ENCODE measurements around the gene ADCY10.

Gene ADCY10

DNA sequence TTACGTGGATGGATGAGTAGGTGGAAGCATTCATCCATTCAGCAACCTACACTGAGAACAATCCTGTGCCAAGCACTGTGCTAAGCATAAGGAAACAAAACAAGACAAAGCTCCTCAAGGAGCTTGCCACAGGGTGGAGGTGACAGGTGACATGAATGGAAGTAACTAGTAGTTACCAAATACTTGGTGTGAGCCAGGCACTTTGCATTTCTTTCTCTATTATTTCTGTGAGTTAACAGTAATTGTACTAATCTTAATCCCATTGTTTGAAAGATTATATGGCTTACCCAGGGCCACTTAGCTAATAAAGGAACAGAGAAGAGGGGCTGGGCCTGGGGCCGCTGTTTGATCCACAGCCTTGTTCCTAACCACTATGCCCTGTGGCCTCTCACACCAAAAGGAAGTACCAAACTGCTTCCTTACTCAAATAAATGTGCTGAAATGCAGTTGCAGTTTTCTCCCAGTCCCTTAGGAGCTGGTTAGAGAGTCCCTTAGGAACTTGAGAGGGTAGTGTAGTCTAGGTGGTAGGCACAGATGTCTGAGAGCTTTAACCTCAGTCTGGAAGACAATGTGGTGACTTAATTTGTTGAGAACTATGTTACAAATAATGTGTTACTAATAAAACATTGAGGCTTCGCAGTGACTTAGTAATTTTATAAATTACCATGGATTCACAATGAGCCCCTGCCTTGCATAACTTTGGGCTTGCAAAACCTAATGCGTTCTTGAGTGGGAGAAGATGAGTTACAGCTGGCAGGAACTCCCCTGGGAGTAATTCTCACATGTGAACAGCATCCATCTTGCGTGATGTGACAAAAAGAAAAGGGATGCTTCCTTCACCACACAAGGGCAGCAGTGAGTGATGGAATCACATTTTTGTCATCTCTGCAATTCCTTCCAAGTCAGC, 122.4 kb downstream of the ADCY10 start:
- H3K27me3 ChIP-seq: no peaks in the 10 kb centered on the region
- H3K36me3 ChIP-seq: peaks cover 14 to 38% (median 34%) of the 10 kb centered on the region in 3 donors
- no peak overlapping the region for H3K27ac ChIP-seq
- H3K4me1 ChIP-seq: peaks cover 0 to 17% (median 6%) of the 10 kb centered on the region in 4 donors
- H3K4me3 ChIP-seq: no peak overlapping the region
- DNase-seq: peak in 1 of 2 donors; percentile 68
- TF ChIP-seq, protein P1, sequence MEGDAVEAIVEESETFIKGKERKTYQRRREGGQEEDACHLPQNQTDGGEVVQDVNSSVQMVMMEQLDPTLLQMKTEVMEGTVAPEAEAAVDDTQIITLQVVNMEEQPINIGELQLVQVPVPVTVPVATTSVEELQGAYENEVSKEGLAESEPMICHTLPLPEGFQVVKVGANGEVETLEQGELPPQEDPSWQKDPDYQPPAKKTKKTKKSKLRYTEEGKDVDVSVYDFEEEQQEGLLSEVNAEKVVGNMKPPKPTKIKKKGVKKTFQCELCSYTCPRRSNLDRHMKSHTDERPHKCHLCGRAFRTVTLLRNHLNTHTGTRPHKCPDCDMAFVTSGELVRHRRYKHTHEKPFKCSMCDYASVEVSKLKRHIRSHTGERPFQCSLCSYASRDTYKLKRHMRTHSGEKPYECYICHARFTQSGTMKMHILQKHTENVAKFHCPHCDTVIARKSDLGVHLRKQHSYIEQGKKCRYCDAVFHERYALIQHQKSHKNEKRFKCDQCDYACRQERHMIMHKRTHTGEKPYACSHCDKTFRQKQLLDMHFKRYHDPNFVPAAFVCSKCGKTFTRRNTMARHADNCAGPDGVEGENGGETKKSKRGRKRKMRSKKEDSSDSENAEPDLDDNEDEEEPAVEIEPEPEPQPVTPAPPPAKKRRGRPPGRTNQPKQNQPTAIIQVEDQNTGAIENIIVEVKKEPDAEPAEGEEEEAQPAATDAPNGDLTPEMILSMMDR (IDR thresholded peaks at IDR 0.05): no peak
- no peaks in the 10 kb centered on the region for H3K9me3 ChIP-seq
- intact Hi-C loops (cut with DNase I; ENCODE audit: low total_unique reads): loop anchor here (10.0 kb wide), 1 partner anchor 187 kb away; no protein-coding TSS in a partner anchor

DNA sequence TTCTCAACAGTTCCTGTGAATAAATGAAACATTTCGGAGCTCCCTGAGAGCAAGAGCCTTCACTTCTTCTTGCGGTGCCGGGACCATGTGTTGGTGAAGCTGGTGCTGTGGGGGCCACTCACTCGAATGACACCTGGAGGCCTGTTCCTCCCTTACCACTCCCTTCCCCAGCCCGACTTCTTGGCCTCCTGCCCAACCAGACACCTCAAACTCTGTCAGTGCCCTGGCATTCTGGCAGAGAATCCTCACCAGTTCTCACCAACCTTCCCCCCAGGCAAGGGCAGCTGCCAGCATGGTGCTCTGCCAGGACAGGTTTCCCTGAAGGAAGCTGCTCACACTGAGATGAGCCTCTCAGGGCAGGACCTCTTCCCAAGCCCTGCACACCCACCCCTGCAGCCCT, 123.8 kb downstream of the ADCY10 start:
- peaks cover 0 to 5% (median 2%) of the 10 kb centered on the region in 4 donors for H3K4me1 ChIP-seq
- no peak overlapping the region for H3K27ac ChIP-seq
- TF ChIP-seq, protein P1 (IDR thresholded peaks at IDR 0.05): no peak
- no peaks in the 10 kb centered on the region for H3K9me3 ChIP-seq
- peaks cover 14 to 40% (median 36%) of the 10 kb centered on the region in 3 donors for H3K36me3 ChIP-seq
- DNase-seq: no peak
- no peaks in the 10 kb centered on the region for H3K27me3 ChIP-seq
- intact Hi-C loops (cut with DNase I; ENCODE audit: low total_unique reads): loop anchor here (10.0 kb wide), 1 partner anchor 185 kb away; no protein-coding TSS in a partner anchor
- no peak overlapping the region for H3K4me3 ChIP-seq

DNA sequence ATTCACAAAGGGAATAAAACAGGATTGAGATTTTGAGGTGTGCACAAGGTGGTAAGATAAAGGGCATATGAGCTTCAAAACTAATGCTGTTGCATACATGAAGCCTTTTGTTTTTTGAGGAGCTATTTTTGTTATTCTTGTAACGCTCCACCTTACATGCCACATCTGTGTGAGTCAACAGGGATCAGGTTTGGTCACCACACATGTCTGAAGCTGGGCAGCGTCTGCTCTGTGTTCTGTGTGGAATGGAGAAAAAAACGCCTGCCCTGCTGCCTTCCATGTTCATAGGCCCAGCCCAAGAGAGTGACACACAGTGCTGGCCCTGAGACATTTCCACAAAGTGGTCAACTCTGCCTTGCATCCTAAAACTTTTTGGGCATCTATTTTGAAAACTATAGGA, 124.4 kb downstream of the ADCY10 start:
- Histone ChIP-seq H3K36me3 (peaks cover 14 to 40% (median 36%) of the 10 kb centered on the region in 3 donors), H3K9me3 (no peaks in the 10 kb centered on the region), H3K27me3 (no peaks in the 10 kb centered on the region), H3K27ac (no peak overlapping the region), H3K4me3 (no peak overlapping the region), H3K4me1 (peaks cover 0 to 5% (median 0%) of the 10 kb centered on the region in 4 donors)
- no peak for DNase-seq
- intact Hi-C loops (cut with DNase I; ENCODE audit: low total_unique reads): no loop called here
- TF ChIP-seq, protein P1 (IDR thresholded peaks at IDR 0.05): no peak

DNA sequence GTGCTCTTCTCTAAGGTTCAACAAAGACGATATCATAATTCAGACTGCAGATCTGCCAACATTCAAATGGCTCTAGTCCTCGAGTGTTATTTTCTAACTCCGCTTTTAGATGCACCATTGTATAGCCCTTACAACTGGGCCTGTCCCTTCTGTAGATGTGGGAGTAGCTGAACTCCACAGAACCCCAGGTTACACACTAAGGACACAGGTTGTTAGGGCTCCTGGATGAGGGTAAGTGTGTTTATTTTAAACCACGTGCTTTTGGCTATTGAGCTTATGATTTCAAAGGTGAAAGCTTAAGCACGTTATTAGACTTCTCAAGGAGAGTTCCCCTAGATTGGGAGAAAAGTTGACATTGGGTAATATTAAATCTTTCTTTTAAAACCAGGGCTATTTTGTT, 127.4 kb downstream of the ADCY10 start:
- Histone ChIP-seq H3K36me3 (peaks cover 14 to 46% (median 36%) of the 10 kb centered on the region in 3 donors), H3K27ac (no peak overlapping the region)
- intact Hi-C loops (cut with DNase I; ENCODE audit: low total_unique reads): no loop called here

DNA sequence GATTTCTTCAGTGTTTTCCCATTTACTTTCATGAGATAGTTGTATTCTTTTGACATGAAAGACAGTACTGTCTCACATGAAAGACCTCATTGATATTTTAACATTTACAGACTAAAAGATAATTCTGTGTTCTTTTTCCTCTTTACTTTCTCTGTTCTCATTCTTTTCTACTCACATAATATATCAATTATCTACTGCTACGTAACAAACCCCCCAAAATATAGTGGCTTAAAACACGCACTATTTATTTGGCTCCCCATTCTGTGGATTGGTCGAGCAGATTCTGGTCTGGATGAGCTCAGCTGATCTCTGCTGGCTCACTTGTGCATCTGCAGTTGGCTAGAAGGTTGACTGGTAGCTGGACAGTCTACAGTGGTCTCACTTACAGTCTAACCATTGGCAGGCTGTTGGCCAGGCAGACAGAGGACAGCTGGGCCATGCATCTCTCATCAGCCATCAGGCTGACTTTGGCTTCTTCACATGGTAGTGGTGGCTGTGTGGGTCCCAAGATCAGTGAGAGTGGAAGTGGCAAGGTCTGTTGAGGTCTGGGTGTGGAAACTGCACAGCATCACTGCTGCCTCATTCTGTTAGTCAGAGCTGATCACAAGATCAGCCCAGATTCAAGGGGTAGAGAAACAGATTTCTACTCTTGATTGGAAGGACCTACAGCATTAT, 128.9 kb downstream of the ADCY10 start:
- no peak overlapping the region for H3K4me3 ChIP-seq
- no peak overlapping the region for H3K27ac ChIP-seq
- TF ChIP-seq, protein P1 (IDR thresholded peaks at IDR 0.05): no peak
- H3K9me3 ChIP-seq: no peaks in the 10 kb centered on the region
- no peaks in the 10 kb centered on the region for H3K4me1 ChIP-seq
- H3K27me3 ChIP-seq: no peaks in the 10 kb centered on the region
- no peak for DNase-seq
- H3K36me3 ChIP-seq: peaks cover 22 to 41% (median 31%) of the 10 kb centered on the region in 3 donors
- intact Hi-C loops (cut with DNase I; ENCODE audit: low total_unique reads): no loop called here

More for the DNA sequence above, 127.4 kb downstream of the ADCY10 start:
- DNase-seq: no peak
- H3K4me3 ChIP-seq: no peak overlapping the region
- no peaks in the 10 kb centered on the region for H3K27me3 ChIP-seq
- TF ChIP-seq, protein P1 (IDR thresholded peaks at IDR 0.05): no peak
- H3K4me1 ChIP-seq: peaks cover 0 to 3% (median 0%) of the 10 kb centered on the region in 4 donors
- H3K9me3 ChIP-seq: no peaks in the 10 kb centered on the region
